AG08396 (cell line): ENCODE measurements around the gene RPS23.
A peak's percentile ranks its signal among the peaks of the same experiment; 100 is the strongest.

Experiments
- DNase-seq: peaks from one replicate; pipeline ENCODE4 v3.0.0; 2012; ENCODE audit warnings: low spot score, mixed read lengths

Gene RPS23

GRCh38 chr5:82244151-82244550, 34.0 kb downstream of the RPS23 start:
- no peak for DNase-seq

- DNase-seq = no peak
Observed at GRCh38 chr5:82234885-82235284, 43.3 kb downstream of the RPS23 start.

GRCh38 chr5:82225525-82226172, 52.5 kb downstream of the RPS23 start:
- DNase-seq = peak; percentile 59
